H1 (cell line): ENCODE measurements around the gene NEU2. TPM values are rescaled to one million over a fixed set of nuclear protein-coding genes. Genes with fewer than 3 reads are reported as not detected.
A peak's percentile ranks its signal among the peaks of the same experiment; 100 is the strongest.

Experiments used
- CTCF ChIA-PET: fragments of 300-600 bp; sonication (Branson Sonifier 250); formaldehyde crosslinking; loops from one replicate; lab custom pipeline; 2021; ENCODE audit not compliant: partially characterized antibody; lab: Charles Lee
- POLR2A ChIA-PET: fragments of 300-600 bp; sonication (Branson Sonifier 250); formaldehyde crosslinking; loops from one replicate; lab custom pipeline; 2021; ENCODE audit warnings: inconsistent platforms; ENCODE audit not compliant: partially characterized antibody; lab: Charles Lee
- DNase-seq, 2 experiments: peaks; one replicate each; pipeline versions ENCODE4 v3.0.0 to v3.0.0-alpha.2; 2010 to 2022; ENCODE audit warnings: low spot score in 2 of 2, low read depth in 1 of 2, mixed read lengths in 1 of 2
- FAIRE-seq: peaks from 2 replicates; lab custom pipeline; 2011; peaks lifted over from hg19 to GRCh38; lab: Jason Lieb, UNC
- H2AFZ ChIP-seq: 2 replicates; pipeline ENCODE4 v1.8.1; 2012; ENCODE audit warnings: low read length, inconsistent platforms
- H2AK5ac ChIP-seq: 2 replicates; pipeline ENCODE4 v1.6.1; 2013; ENCODE audit warnings: low read depth, low read length
- H2BK120ac ChIP-seq: replicated peaks from 2 replicates; pipeline ENCODE3; 2013; ENCODE audit warnings: low read depth, low read length, inconsistent platforms
- H2BK12ac ChIP-seq: 2 replicates; pipeline ENCODE4 v1.6.1; 2013; ENCODE audit warnings: low read depth, low read length
- H2BK15ac ChIP-seq: 2 replicates; pipeline ENCODE4 v1.6.1; 2013; ENCODE audit warnings: low read length
- H2BK20ac ChIP-seq: 2 replicates; pipeline ENCODE4 v1.6.1; 2013; ENCODE audit warnings: low read length
- H2BK5ac ChIP-seq: 2 replicates; pipeline ENCODE4 v1.6.1; 2013; ENCODE audit warnings: low read depth, low read length
- H3K14ac ChIP-seq: 2 replicates; pipeline ENCODE4 v1.6.1; 2013; ENCODE audit warnings: inconsistent platforms; ENCODE audit not compliant: insufficient read length
- H3K18ac ChIP-seq: 2 replicates; pipeline ENCODE4 v1.6.1; 2013; ENCODE audit warnings: low read length; ENCODE audit errors: extremely low read depth
- H3K23ac ChIP-seq: 2 replicates; pipeline ENCODE4 v1.6.1; 2013; ENCODE audit warnings: inconsistent platforms; ENCODE audit not compliant: insufficient read length
- H3K23me2 ChIP-seq: 2 replicates; pipeline ENCODE4 v1.6.1; 2013; ENCODE audit warnings: low read depth, low read length
- H3K27ac ChIP-seq: 2 replicates; pipeline ENCODE4 v1.6.1; 2011; ENCODE audit warnings: low read depth, low read length, inconsistent platforms
- H3K27me3 ChIP-seq, 4 experiments: replicated peaks in 1 of 4; 1 replicate in 1 of 4; 2 replicates in 3 of 4; pipeline versions ENCODE4 v1.6.1 to v1.8.1; 2011 to 2013; ENCODE audit warnings: low read length in 3 of 4, mild to moderate bottlenecking in 3 of 4, inconsistent platforms in 2 of 4, mixed read lengths in 2 of 4, moderate library complexity in 1 of 4; ENCODE audit not compliant: control insufficient read depth in 3 of 4, insufficient read depth in 3 of 4; ENCODE audit errors: extremely low read depth in 1 of 4
- H3K36me3 ChIP-seq, 4 experiments: 2 replicates each; pipeline versions ENCODE4 v1.6.1 to v1.8.1; 2011 to 2013; ENCODE audit warnings: mild to moderate bottlenecking in 4 of 4, low read length in 3 of 4, moderate library complexity in 2 of 4, control low read depth in 1 of 4, inconsistent platforms in 1 of 4; ENCODE audit not compliant: insufficient read depth in 4 of 4, control insufficient read depth in 2 of 4
- H3K4ac ChIP-seq: replicated peaks from 2 replicates; pipeline ENCODE3; 2013; ENCODE audit warnings: low read length, low read depth, mixed read lengths, inconsistent platforms; ENCODE audit not compliant: insufficient read length
- H3K4me1 ChIP-seq, 4 experiments: replicated peaks in 1 of 4; 1 replicate in 1 of 4; 2 replicates in 3 of 4; pipeline versions ENCODE4 v1.6.1 to v1.8.1; 2011 to 2013; ENCODE audit warnings: low read length in 3 of 4, inconsistent platforms in 2 of 4, mixed read lengths in 1 of 4; ENCODE audit not compliant: insufficient read depth in 4 of 4, control insufficient read depth in 3 of 4
- H3K4me2 ChIP-seq, 2 experiments: 2 replicates each; pipeline versions ENCODE4 v1.6.1 to v1.8.1; 2011 to 2013; ENCODE audit warnings: low read depth in 2 of 2, low read length in 2 of 2, control low read depth in 1 of 2, inconsistent platforms in 1 of 2, mild to moderate bottlenecking in 1 of 2; ENCODE audit not compliant: insufficient read depth in 1 of 2
- H3K4me3 ChIP-seq, 4 experiments: fragments of 200-600, 300-600 bp in 1 of 4; sonication (generic), shearing (Covaris generic), sonication (Bioruptor Twin) in 1 of 4; 2 replicates each; pipeline versions ENCODE4 v1.5.1 to v1.8.1; 2011 to 2016; ENCODE audit warnings: low read length in 4 of 4, low read depth in 3 of 4, control low read depth in 2 of 4, inconsistent platforms in 2 of 4, mild to moderate bottlenecking in 2 of 4, mixed read lengths in 1 of 4, moderate library complexity in 1 of 4; ENCODE audit not compliant: insufficient read depth in 2 of 4; ENCODE audit errors: extremely low read depth in 1 of 4
- H3K56ac ChIP-seq: replicated peaks from 2 replicates; pipeline ENCODE3; 2013; ENCODE audit warnings: low read depth, mild to moderate bottlenecking, mixed read lengths, low read length, inconsistent platforms; ENCODE audit not compliant: insufficient read length
- H3K79me1 ChIP-seq: 2 replicates; pipeline ENCODE4 v1.6.1; 2013; ENCODE audit warnings: low read depth, low read length, control low read depth
- H3K79me2 ChIP-seq, 2 experiments: 2 replicates each; pipeline versions ENCODE4 v1.6.1 to v1.8.1; 2012 to 2013; ENCODE audit warnings: low read length in 2 of 2, mild to moderate bottlenecking in 2 of 2, inconsistent platforms in 1 of 2; ENCODE audit not compliant: insufficient read depth in 2 of 2, control insufficient read depth in 1 of 2
- H3K9ac ChIP-seq, 4 experiments: replicated peaks in 1 of 4; 1 replicate in 1 of 4; 2 replicates in 3 of 4; pipeline versions ENCODE4 v1.6.1 to v1.8.1; 2011 to 2013; ENCODE audit warnings: low read depth in 3 of 4, low read length in 3 of 4, control low read depth in 2 of 4, mild to moderate bottlenecking in 2 of 4, moderate library complexity in 2 of 4, inconsistent platforms in 1 of 4; ENCODE audit errors: extremely low read depth in 1 of 4
- H3K9me3 ChIP-seq, 2 experiments: 2 replicates each; pipeline versions ENCODE4 v1.6.1 to v1.8.1; 2012 to 2013; ENCODE audit warnings: mild to moderate bottlenecking in 2 of 2, moderate library complexity in 2 of 2, control low read depth in 1 of 2, inconsistent platforms in 1 of 2, low read depth in 1 of 2, low read length in 1 of 2, mixed read lengths in 1 of 2; ENCODE audit not compliant: insufficient read depth in 2 of 2
- H4K20me1 ChIP-seq, 2 experiments: replicated peaks in 1 of 2; 2 replicates each; pipeline versions ENCODE3 to v1.8.1; 2011 to 2013; ENCODE audit warnings: inconsistent platforms in 2 of 2, low read length in 2 of 2, mild to moderate bottlenecking in 1 of 2; ENCODE audit not compliant: insufficient read depth in 2 of 2, control insufficient read depth in 1 of 2
- H4K5ac ChIP-seq: 2 replicates; pipeline ENCODE4 v1.6.1; 2013; ENCODE audit warnings: low read length, low read depth, mixed read lengths, inconsistent platforms; ENCODE audit not compliant: insufficient read length
- H4K8ac ChIP-seq: 2 replicates; pipeline ENCODE4 v1.8.0; 2013; ENCODE audit warnings: mild to moderate bottlenecking, moderate library complexity, low read length, inconsistent platforms; ENCODE audit not compliant: insufficient read depth; ENCODE audit errors: extremely low read depth
- H4K91ac ChIP-seq: replicated peaks from 2 replicates; pipeline ENCODE3; 2013; ENCODE audit warnings: low read length, mixed read lengths, inconsistent platforms; ENCODE audit not compliant: insufficient read length
- ATF2 ChIP-seq: IDR thresholded peaks from 2 replicates; pipeline ENCODE4 v1.6.1; 2012; ENCODE audit warnings: low read length, inconsistent platforms
- FOSL1 ChIP-seq: IDR thresholded peaks from 2 replicates; pipeline ENCODE4 v1.6.1; 2011; ENCODE audit warnings: mild to moderate bottlenecking, low read depth, low read length, moderate library complexity; ENCODE audit not compliant: insufficient read depth
- KDM1A ChIP-seq: fragments of 200-600, 300-600 bp; sonication (generic); IDR thresholded peaks from 2 replicates; pipeline ENCODE4 v1.7.1; 2016; ENCODE audit warnings: mild to moderate bottlenecking, low read length, borderline replicate concordance
- PHF8 ChIP-seq: fragments of 200-600 bp; sonication (generic); conservative IDR thresholded peaks from 2 replicates; pipeline ENCODE4 v1.7.1; 2012; ENCODE audit warnings: low read depth, mild to moderate bottlenecking, inconsistent platforms, low read length, moderate library complexity
- YY1 ChIP-seq: IDR thresholded peaks from 2 replicates; pipeline ENCODE4 v1.6.1; 2011; ENCODE audit warnings: low read depth, mild to moderate bottlenecking, low read length
- WGBS, 2 experiments: shearing (Covaris generic) in 1 of 2; methylation state at CpG; one replicate each; pipeline versions ENCODE4 v1.1.6 to v1.1.7; 2013 to 2015; ENCODE audit warnings: low lambda C conversion rate in 2 of 2, mixed read lengths in 2 of 2, inconsistent platforms in 1 of 2, low coverage in 1 of 2, missing lambda C conversion rate in 1 of 2; ENCODE audit not compliant: insufficient replicate concordance in 2 of 2, insufficient coverage in 1 of 2, insufficient read length in 1 of 2; ENCODE audit errors: extremely low coverage in 1 of 2, missing lambda C conversion rate in 1 of 2; 5-methylcytosine and 5-hydroxymethylcytosine counted together
- polyA plus RNA-seq, 7 experiments: library from polyadenylated mRNA; depleted of rRNA in 3 of 7; stranded (reverse) in 5 of 7; unstranded in 2 of 7; fragments of >200 nt in 5 of 7; fragments of 200-250 nt in 2 of 7; gene quantifications; 1 replicate in 5 of 7; 2 replicates in 1 of 7; 4 replicates in 1 of 7; pipeline versions ENCODE4 v1.2.1 to v1.2.3, GENCODE V29; 2011 to 2013; ENCODE audit warnings: missing spikeins in 2 of 7, mixed read lengths in 2 of 7
- total RNA-seq: library from RNA; stranded (reverse); fragmentation: NEBNext Ultra II Directional; extraction: Animal tissue kit (Norgen Biotek cat#: 25700); gene quantifications from 2 replicates; pipeline ENCODE4 v1.2.1, GENCODE V29; 2021

NEU2 gene
- total and polyA plus RNA-seq, 2 of the 8 experiments (the other 6 are each of a cell fraction or from before 2014, with no cell fraction given), result 0.12 TPM; not detected in 1

GRCh38 chr2:233079473-233079877 is 47.0 kb downstream of the NEU2 start:
- Histone ChIP-seq H3K23ac (no peak overlapping the region), H3K79me2 (no peaks in the 10 kb centered on the region), H3K56ac (no peak overlapping the region)
- FAIRE-seq, result no peak
- TF ChIP-seq YY1 (no peak), ATF2 (no peak), PHF8 (no peak), KDM1A (no peak), FOSL1 (no peak)
- TF ChIP-seq, all 59 proteins: peak for 0
- peaks cover 5 to 13% (median 10%) of the 10 kb centered on the region in 4 experiments for H3K4me1 ChIP-seq
- H4K20me1 ChIP-seq, result no peaks in the 10 kb centered on the region
- no peaks in the 10 kb centered on the region for H3K36me3 ChIP-seq
- no peaks in the 10 kb centered on the region for H3K9me3 ChIP-seq
- 93% methylated on average over 10 of the region's 10 CpGs; no CpG with 5 or more reads in 1 of the 2 experiments for WGBS, 2 experiments
- DNase-seq, result no peak
- H2BK15ac ChIP-seq, result no peak overlapping the region
- no peaks in the 10 kb centered on the region for H3K79me1 ChIP-seq
- H2BK12ac ChIP-seq, result no peak overlapping the region
- H3K4me2 ChIP-seq, result no peak overlapping the region
- H4K5ac ChIP-seq, result no peak overlapping the region
- no peak overlapping the region for H3K4me3 ChIP-seq
- ChIA-PET CTCF (interaction anchor here (0.5 to 1.9 kb wide), 4 partner anchors 19 to 51 kb away, joined by 3 to 7 read pairs (median 4); partner anchors contain the start of gene INPP5D), POLR2A (no interaction called here)
- no peak overlapping the region for H2BK120ac ChIP-seq
- no peak overlapping the region for H3K4ac ChIP-seq
- H3K27ac ChIP-seq, result no peak overlapping the region
- H3K9ac ChIP-seq, result no peak overlapping the region
- H3K14ac ChIP-seq, result no peak overlapping the region
- peak overlapping the region; percentile 26 for H4K91ac ChIP-seq
- no peak overlapping the region for H2BK5ac ChIP-seq
- H3K18ac ChIP-seq, result no peak overlapping the region
- peak overlapping the region; percentile 9; the same call in 1 of the 2 replicates for H4K8ac ChIP-seq
- no peak overlapping the region for H2AK5ac ChIP-seq
- H3K23me2 ChIP-seq, result no peaks in the 10 kb centered on the region
- no peak overlapping the region for H2AFZ ChIP-seq
- no peaks in the 10 kb centered on the region for H3K27me3 ChIP-seq
- no peak overlapping the region for H2BK20ac ChIP-seq
